Epithelial cell of alveolus of lung (primary cell): ENCODE data around the gene MYCBP. TPM values are rescaled to one million over a fixed set of nuclear protein-coding genes. Genes with fewer than 3 reads are reported as not detected.

Experiments used
- total RNA-seq: library from RNA; depleted of rRNA; stranded (reverse); fragments of >200 nt; gene quantifications from 2 replicates; pipeline ENCODE4 v1.2.1, GENCODE V29; 2015

Gene MYCBP
- 12.5 and 33.7 TPM in 2 replicates for total RNA-seq

GRCh38 chr1:38873027-38873969 is at the start of gene MYCBP:
Gene MYCBP (minus strand): TSS chr1:38873348. CDS start chr1:38873305, 43 bp downstream.

GRCh38 chr1:38881487-38881886 is 8.3 kb upstream of the MYCBP start, which contains the start of gene GJA9:
Gene GJA9 (minus strand): TSS chr1:38881587. CDS start chr1:38876098, 5,489 bp downstream.

GRCh38 chr1:38859561-38860453 is 13.3 kb downstream of the MYCBP start, which contains the start of gene RRAGC:
Gene RRAGC (minus strand): TSS chr1:38859772. CDS start chr1:38859646, 126 bp downstream.

Other genes starting within 250 kb of the MYCBP start
- gene RRAGC, start 13.6 kb downstream of the MYCBP start, total RNA-seq = 9.6 and 14.3 TPM in 2 replicates
- not detected in 2 replicates for gene GJA9, start 8.2 kb upstream of the MYCBP start, total RNA-seq
- gene RHBDL2, start 68.5 kb upstream of the MYCBP start, total RNA-seq = 0.26 TPM in 1 of 2 replicates, not detected in the other
- gene AKIRIN1, start 117.9 kb upstream of the MYCBP start, total RNA-seq = 37.8 and 49.1 TPM in 2 replicates
- 413 and 614 TPM in 2 replicates for gene NDUFS5, start 153.0 kb upstream of the MYCBP start, total RNA-seq